CD14-positive monocyte (primary cell): ENCODE results near the gene GATA5. TPM values are rescaled to one million over a fixed set of nuclear protein-coding genes. Genes with fewer than 3 reads are reported as not detected.
A peak's percentile ranks its signal among the peaks of the same experiment; 100 is the strongest.

Source experiments
- DNase-seq, 3 donors: peaks; one replicate each; pipeline ENCODE4 v3.0.0-alpha.2; 2011 to 2022
- H2AFZ ChIP-seq: 2 replicates; pipeline ENCODE4 v1.6.0; 2012; ENCODE audit warnings: mild to moderate bottlenecking, low read depth, low read length, inconsistent platforms; ENCODE audit not compliant: insufficient read depth, poor library complexity, severe bottlenecking
- H3K27ac ChIP-seq, 2 donors: 1 replicate in 1 of 2; 2 replicates in 1 of 2; pipeline ENCODE4 v1.5.1; 2012 to 2013; ENCODE audit warnings: low read length in 2 of 2, control low read depth in 1 of 2, inconsistent platforms in 1 of 2, low read depth in 1 of 2, mild to moderate bottlenecking in 1 of 2
- H3K27me3 ChIP-seq, 2 donors: one replicate each; pipeline versions ENCODE4 v1.6.0 to v1.6.1; 2011 to 2013; ENCODE audit warnings: low read length in 2 of 2; ENCODE audit not compliant: control insufficient read depth in 2 of 2, insufficient read depth in 2 of 2
- H3K36me3 ChIP-seq, 2 donors: replicated peaks in 1 of 2; 1 replicate in 1 of 2; 2 replicates in 1 of 2; pipeline versions ENCODE4 v1.5.1 to v1.6.1; 2012 to 2013; ENCODE audit warnings: low read length in 2 of 2, control low read depth in 1 of 2, inconsistent platforms in 1 of 2, mild to moderate bottlenecking in 1 of 2; ENCODE audit not compliant: insufficient read depth in 2 of 2, control insufficient read depth in 1 of 2
- H3K4me1 ChIP-seq, 2 donors: 1 replicate in 1 of 2; 2 replicates in 1 of 2; pipeline versions ENCODE4 v1.5.1 to v1.6.1; 2012 to 2013; ENCODE audit warnings: low read length in 2 of 2, control low read depth in 1 of 2, inconsistent platforms in 1 of 2, mild to moderate bottlenecking in 1 of 2, moderate library complexity in 1 of 2; ENCODE audit not compliant: insufficient read depth in 2 of 2, control insufficient read depth in 1 of 2
- H3K4me2 ChIP-seq: replicated peaks from 2 replicates; pipeline ENCODE3; 2012; ENCODE audit warnings: low read length, moderate library complexity, mild to moderate bottlenecking; ENCODE audit not compliant: poor library complexity, severe bottlenecking; ENCODE audit errors: extremely low read depth
- H3K4me3 ChIP-seq, 3 experiments: fragments of 200-600 bp in 1 of 3; sonication (generic) in 1 of 3; replicated peaks in 1 of 3; 1 replicate in 2 of 3; 2 replicates in 1 of 3; pipeline ENCODE4 v1.5.1; 2011 to 2013; ENCODE audit warnings: low read length in 3 of 3, mild to moderate bottlenecking in 3 of 3, control low read depth in 2 of 3, low read depth in 2 of 3, inconsistent platforms in 1 of 3, moderate library complexity in 1 of 3
- H3K79me2 ChIP-seq: 2 replicates; pipeline ENCODE4 v1.6.0; 2012; ENCODE audit warnings: mild to moderate bottlenecking, control low read depth, inconsistent platforms, low read length, moderate library complexity; ENCODE audit not compliant: insufficient read depth
- H3K9ac ChIP-seq: 2 replicates; pipeline ENCODE4 v1.6.0; 2017; ENCODE audit warnings: low read length, mild to moderate bottlenecking; ENCODE audit not compliant: insufficient read depth, poor library complexity, severe bottlenecking
- H3K9me3 ChIP-seq, 2 donors: replicated peaks in 1 of 2; 1 replicate in 1 of 2; 2 replicates in 1 of 2; pipeline versions ENCODE4 v1.5.1 to v1.6.1; 2012 to 2013; ENCODE audit warnings: low read length in 2 of 2, control low read depth in 1 of 2; ENCODE audit not compliant: control insufficient read depth in 1 of 2, insufficient read depth in 1 of 2
- H4K20me1 ChIP-seq: 2 replicates; pipeline ENCODE4 v1.6.0; 2012; ENCODE audit warnings: mild to moderate bottlenecking, low read length, control low read depth, moderate library complexity; ENCODE audit not compliant: insufficient read depth
- H3K27ac Mint-ChIP-seq, 7 donors: one replicate each; pipeline ENCODE4 v1.8.0; 2020; ENCODE audit warnings: mild to moderate bottlenecking in 7 of 7, mixed read lengths in 7 of 7, moderate library complexity in 6 of 7, inconsistent platforms in 2 of 7
- H3K27me3 Mint-ChIP-seq, 3 donors: one replicate each; pipeline ENCODE4 v1.8.0; 2021 to 2022; ENCODE audit warnings: low read depth in 3 of 3, mild to moderate bottlenecking in 3 of 3, mixed read lengths in 3 of 3, moderate library complexity in 3 of 3, inconsistent platforms in 1 of 3
- H3K36me3 Mint-ChIP-seq, 2 donors: one replicate each; pipeline ENCODE4 v1.8.0; 2020; ENCODE audit warnings: mixed read lengths in 2 of 2, inconsistent platforms in 1 of 2, mild to moderate bottlenecking in 1 of 2
- H3K4me1 Mint-ChIP-seq: one replicate; pipeline ENCODE4 v1.8.0; 2020; ENCODE audit warnings: mild to moderate bottlenecking, mixed read lengths
- H3K4me3 Mint-ChIP-seq, 2 donors: one replicate each; pipeline ENCODE4 v1.8.0; 2020; ENCODE audit warnings: mild to moderate bottlenecking in 2 of 2, mixed read lengths in 2 of 2, moderate library complexity in 1 of 2
- H3K9me3 Mint-ChIP-seq, 7 donors: one replicate each; pipeline ENCODE4 v1.8.0; 2020 to 2022; ENCODE audit warnings: mixed read lengths in 7 of 7, mild to moderate bottlenecking in 6 of 7, moderate library complexity in 6 of 7, inconsistent platforms in 2 of 7
- CTCF ChIP-seq: fragments of 200-600 bp; IDR thresholded peaks from one replicate; pipeline ENCODE4 v1.8.0; 2022; ENCODE audit warnings: antibody characterized with exemption, mild to moderate bottlenecking
- WGBS: methylation state at CpG from one replicate; pipeline ENCODE4 v1.1.5; 2013; ENCODE audit warnings: missing lambda C conversion rate; ENCODE audit not compliant: insufficient coverage; 5-methylcytosine and 5-hydroxymethylcytosine counted together
- intact Hi-C, 2 donors: fragments of 100-400 bp; cut with micrococcal nuclease; formaldehyde crosslinking; loops; one replicate each; pipeline versions ENCODE4 v1.15.0 to v1.15.1; 2023
- polyA plus RNA-seq, 3 donors: library from polyadenylated mRNA; depleted of rRNA in 1 of 3; unstranded in 2 of 3; stranded (reverse) in 1 of 3; fragments of 300-500 nt in 2 of 3; fragments of >200 nt in 1 of 3; fragmentation: Illumina TruSeq in 2 of 3; gene quantifications; 1 replicate in 2 of 3; 2 replicates in 1 of 3; pipeline ENCODE4 v1.2.3, GENCODE V29; 2012 to 2021

The GATA5 gene
- polyA plus RNA-seq, 3 donors, result not detected

GRCh38 chr20:62441987-62442539 lies 33.7 kb downstream of the GATA5 start:
- H3K36me3 Mint-ChIP-seq, result no peaks in the 10 kb centered on the region
- H3K27me3 Mint-ChIP-seq, result peaks cover 6 to 13% (median 8%) of the 10 kb centered on the region in 3 donors
- Histone ChIP-seq H3K79me2 (no peaks in the 10 kb centered on the region), H3K9me3 (no peaks in the 10 kb centered on the region), H3K4me1 (no peaks in the 10 kb centered on the region), H3K9ac (no peak overlapping the region), H3K4me2 (no peak overlapping the region), H3K27me3 (no peaks in the 10 kb centered on the region), H3K36me3 (no peaks in the 10 kb centered on the region), H4K20me1 (no peaks in the 10 kb centered on the region), H2AFZ (no peak overlapping the region), H3K27ac (no peak overlapping the region), H3K4me3 (no peak overlapping the region)
- peaks cover 0 to 2% (median 0%) of the 10 kb centered on the region in 7 donors for H3K9me3 Mint-ChIP-seq
- intact Hi-C loops, result no loop called here
- no peak overlapping the region for H3K4me3 Mint-ChIP-seq
- no peak for DNase-seq
- 92% methylated on average over 12 of the region's 16 CpGs for WGBS
- H3K4me1 Mint-ChIP-seq, result no peaks in the 10 kb centered on the region
- H3K27ac Mint-ChIP-seq, result peak overlapping the region in 1 of 7 donors; percentile 40
- TF ChIP-seq CTCF, result no peak

GRCh38 chr20:62439218-62439617 lies 36.6 kb downstream of the GATA5 start:
- H3K4me3 Mint-ChIP-seq, result no peak overlapping the region
- DNase-seq, result peak in 2 of 3 donors; percentile 22
- no peak overlapping the region for H3K9ac ChIP-seq
- TF ChIP-seq CTCF, result no peak
- no peak overlapping the region for H2AFZ ChIP-seq
- H4K20me1 ChIP-seq, result no peaks in the 10 kb centered on the region
- H3K27me3 ChIP-seq, result no peaks in the 10 kb centered on the region
- no peak overlapping the region for H3K27ac ChIP-seq
- no peak overlapping the region for H3K4me3 ChIP-seq
- H3K27me3 Mint-ChIP-seq, result peaks cover 12 to 21% (median 15%) of the 10 kb centered on the region in 3 donors
- H3K9me3 Mint-ChIP-seq, result peaks cover 0 to 2% (median 0%) of the 10 kb centered on the region in 7 donors
- H3K4me2 ChIP-seq, result no peak overlapping the region
- H3K79me2 ChIP-seq, result no peaks in the 10 kb centered on the region
- H3K9me3 ChIP-seq, result no peaks in the 10 kb centered on the region
- WGBS, result 47% methylated on average over 4 of the region's 5 CpGs
- H3K36me3 ChIP-seq, result no peaks in the 10 kb centered on the region
- no peaks in the 10 kb centered on the region for H3K36me3 Mint-ChIP-seq
- no peaks in the 10 kb centered on the region for H3K4me1 ChIP-seq
- intact Hi-C loops, result no loop called here
- no peaks in the 10 kb centered on the region for H3K4me1 Mint-ChIP-seq
- no peak overlapping the region for H3K27ac Mint-ChIP-seq
